Caco-2 (cell line): ENCODE measurements around the gene MOB3B. TPM values are rescaled to one million over a fixed set of nuclear protein-coding genes. Genes with fewer than 3 reads are reported as not detected.

Experiments used
- BruUV-seq: library from RNA; stranded (reverse); fragments of 400-500 nt; replicated peaks from 2 replicates; lab custom pipeline; 2021; lab: Mats Ljungman, UMichigan
- CTCF ChIA-PET: fragments of 300-600 bp; sonication (Branson Sonifier 250); formaldehyde crosslinking; loops from one replicate; lab custom pipeline; 2022; ENCODE audit warnings: antibody characterized with exemption; lab: Charles Lee
- POLR2A ChIA-PET: fragments of 300-600 bp; sonication (Branson Sonifier 250); formaldehyde crosslinking; loops from one replicate; lab custom pipeline; 2022; ENCODE audit warnings: antibody characterized with exemption; lab: Charles Lee
- DNase-seq, 2 experiments: peaks; one replicate each; pipeline versions ENCODE4 v3.0.0 to v3.0.0-alpha.2; 2020 to 2022
- H3K27me3 ChIP-seq: replicated peaks from 2 replicates; pipeline ENCODE4 v1.6.0; 2011; ENCODE audit warnings: low read length; ENCODE audit not compliant: control insufficient read depth, insufficient read depth
- H3K36me3 ChIP-seq: 2 replicates; pipeline ENCODE4 v1.5.1; 2011; ENCODE audit warnings: low read length; ENCODE audit not compliant: control insufficient read depth, insufficient read depth
- H3K4me1 ChIP-seq: fragments of 250-450 bp; sonication (Bioruptor Pico); 2 replicates; pipeline ENCODE4 v1.5.1; 2020; ENCODE audit warnings: mild to moderate bottlenecking
- H3K4me3 ChIP-seq: 2 replicates; pipeline ENCODE4 v1.5.1; 2011; ENCODE audit warnings: low read depth, mild to moderate bottlenecking, control low read depth, low read length
- H3K9me3 ChIP-seq: fragments of 250-450 bp; sonication (Bioruptor Pico); 2 replicates; pipeline ENCODE4 v1.5.1; 2020; ENCODE audit warnings: mild to moderate bottlenecking, moderate library complexity
- H3K27ac Mint-ChIP-seq: one replicate; pipeline ENCODE4 v1.8.0; 2022; ENCODE audit warnings: mixed read lengths; ENCODE audit not compliant: unreplicated experiment
- H3K27me3 Mint-ChIP-seq: one replicate; pipeline ENCODE4 v1.8.0; 2022; ENCODE audit warnings: mixed read lengths; ENCODE audit not compliant: insufficient read depth, unreplicated experiment
- H3K36me3 Mint-ChIP-seq: one replicate; pipeline ENCODE4 v1.8.0; 2022; ENCODE audit warnings: mild to moderate bottlenecking, mixed read lengths; ENCODE audit not compliant: insufficient read depth, unreplicated experiment
- H3K4me1 Mint-ChIP-seq: one replicate; pipeline ENCODE4 v1.8.0; 2022; ENCODE audit warnings: low read depth, mixed read lengths; ENCODE audit not compliant: unreplicated experiment
- H3K4me3 Mint-ChIP-seq: one replicate; pipeline ENCODE4 v1.8.0; 2022; ENCODE audit warnings: mild to moderate bottlenecking, moderate library complexity, mixed read lengths; ENCODE audit not compliant: unreplicated experiment
- H3K9me3 Mint-ChIP-seq: one replicate; pipeline ENCODE4 v1.8.0; 2022; ENCODE audit warnings: mixed read lengths; ENCODE audit not compliant: unreplicated experiment
- CTCF ChIP-seq, 2 experiments: fragments of 200-600 bp in 1 of 2; IDR thresholded peaks; 1 replicate in 1 of 2; 2 replicates in 1 of 2; pipeline versions ENCODE4 v1.5.1 to v1.8.0; 2011 to 2022; ENCODE audit warnings: antibody characterized with exemption in 1 of 2, control low read depth in 1 of 2, inconsistent platforms in 1 of 2, low read depth in 1 of 2, low read length in 1 of 2, mild to moderate bottlenecking in 1 of 2, moderate library complexity in 1 of 2; ENCODE audit not compliant: insufficient read depth in 1 of 2, severe bottlenecking in 1 of 2, unreplicated experiment in 1 of 2
- intact Hi-C: fragments of 100-400 bp; cut with micrococcal nuclease; formaldehyde crosslinking; loops from one replicate; pipeline ENCODE4 v1.10.0; 2022; ENCODE audit not compliant: unreplicated experiment
- total RNA-seq: library from RNA; stranded (reverse); gene quantifications from 2 replicates; pipeline ENCODE4 v1.2.3, GENCODE V29; 2022

Gene MOB3B
- total RNA-seq, 1 experiment from 2014 or later, result 5.3 TPM

DNA sequence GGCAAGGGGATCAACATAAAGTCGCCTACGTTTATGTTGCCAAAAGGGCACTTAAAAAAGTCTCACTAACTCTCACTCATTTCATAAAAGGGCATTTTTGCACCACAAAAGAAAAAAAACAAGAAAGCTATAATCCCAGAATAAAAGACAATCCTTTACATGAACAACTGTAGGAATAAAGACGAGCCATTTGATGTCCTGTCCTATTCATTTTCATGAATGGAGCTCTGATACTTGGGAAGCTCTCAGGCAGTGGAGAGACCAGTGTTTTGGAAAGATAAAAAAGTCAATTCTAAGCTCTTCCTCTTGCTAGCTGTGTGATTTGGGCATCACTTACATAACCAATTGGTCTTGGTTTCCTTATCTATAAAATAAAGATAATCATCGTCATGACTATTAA is 137.2 kb downstream of the MOB3B start:
- no peak overlapping the region for H3K27ac Mint-ChIP-seq
- H3K4me1 Mint-ChIP-seq, result peaks cover 18% of the 10 kb centered on the region
- no peaks in the 10 kb centered on the region for H3K9me3 Mint-ChIP-seq
- Histone ChIP-seq H3K36me3 (no peaks in the 10 kb centered on the region), H3K4me3 (no peak overlapping the region), H3K27me3 (no peaks in the 10 kb centered on the region), H3K9me3 (no peaks in the 10 kb centered on the region), H3K4me1 (peaks cover 24% of the 10 kb centered on the region)
- DNase-seq, result no peak
- CTCF ChIA-PET, result interaction anchor here (0.7 to 0.8 kb wide), 2 partner anchors 21 to 55 kb away, joined by 3 to 4 read pairs; no protein-coding TSS in a partner anchor
- H3K36me3 Mint-ChIP-seq, result no peaks in the 10 kb centered on the region
- no peak overlapping the region for H3K4me3 Mint-ChIP-seq
- POLR2A ChIA-PET, result no interaction called here
- BruUV-seq, result no TSS peak
- no peak for TF ChIP-seq CTCF (IDR thresholded peaks at IDR 0.05; ENCODE audit: insufficient read depth in 1 of 2, low read depth in 1 of 2, low read length in 1 of 2, severe bottlenecking in 1 of 2, unreplicated experiment in 1 of 2)
- intact Hi-C loops, result no loop called here
- H3K27me3 Mint-ChIP-seq, result no peaks in the 10 kb centered on the region

GRCh38 chr9:27391040-27391895 is 138.3 kb downstream of the MOB3B start:
- Histone ChIP-seq H3K27me3 (no peaks in the 10 kb centered on the region), H3K36me3 (no peaks in the 10 kb centered on the region), H3K4me1 (peaks cover 24% of the 10 kb centered on the region), H3K9me3 (no peaks in the 10 kb centered on the region), H3K4me3 (no peak overlapping the region)
- no peak for TF ChIP-seq CTCF (IDR thresholded peaks at IDR 0.05; ENCODE audit: insufficient read depth in 1 of 2, low read depth in 1 of 2, low read length in 1 of 2, severe bottlenecking in 1 of 2, unreplicated experiment in 1 of 2)
- H3K36me3 Mint-ChIP-seq, result no peaks in the 10 kb centered on the region
- CTCF ChIA-PET, result no interaction called here
- no peaks in the 10 kb centered on the region for H3K27me3 Mint-ChIP-seq
- no peak for DNase-seq
- no TSS peak for BruUV-seq
- intact Hi-C loops, result no loop called here
- H3K9me3 Mint-ChIP-seq, result no peaks in the 10 kb centered on the region
- no peak overlapping the region for H3K4me3 Mint-ChIP-seq
- H3K4me1 Mint-ChIP-seq, result peaks cover 22% of the 10 kb centered on the region
- no peak overlapping the region for H3K27ac Mint-ChIP-seq
- POLR2A ChIA-PET, result no interaction called here

- Mint-ChIP-seq H3K9me3 (no peaks in the 10 kb centered on the region), H3K4me1 (peaks cover 30% of the 10 kb centered on the region), H3K27ac (no peak overlapping the region), H3K4me3 (no peak overlapping the region), H3K36me3 (no peaks in the 10 kb centered on the region), H3K27me3 (no peaks in the 10 kb centered on the region)
- Histone ChIP-seq H3K4me1 (peaks cover 11% of the 10 kb centered on the region), H3K4me3 (no peak overlapping the region), H3K27me3 (no peaks in the 10 kb centered on the region), H3K36me3 (no peaks in the 10 kb centered on the region), H3K9me3 (no peaks in the 10 kb centered on the region)
- ChIA-PET POLR2A (no interaction called here), CTCF (interaction anchor here (0.6 to 2.0 kb wide), 3 partner anchors 28 to 55 kb away, joined by 3 to 11 read pairs (median 3); no protein-coding TSS in a partner anchor)
- DNase-seq, result no peak
- intact Hi-C loops, result no loop called here
- TF ChIP-seq CTCF (IDR thresholded peaks at IDR 0.05; ENCODE audit: insufficient read depth in 1 of 2, low read depth in 1 of 2, low read length in 1 of 2, severe bottlenecking in 1 of 2, unreplicated experiment in 1 of 2), result no peak
- BruUV-seq, result no TSS peak
Observed at GRCh38 chr9:27388150-27388549, 141.5 kb downstream of the MOB3B start.
